Endothelial cell of umbilical vein (primary cell): Measurements from ENCODE around the gene RAB10. TPM values are rescaled to one million over a fixed set of nuclear protein-coding genes. Genes with fewer than 3 reads are reported as not detected.

ENCODE experiments used
- BruUV-seq: library from RNA; stranded (reverse); fragments of 400-500 nt; replicated peaks from 2 replicates; lab custom pipeline; 2021; lab: Mats Ljungman, UMichigan
- CTCF ChIA-PET: fragments of 300-600, 350-600 bp; sonication (Branson Sonifier 250); formaldehyde crosslinking; loops from one replicate; lab custom pipeline; 2021; ENCODE audit warnings: antibody characterized with exemption, inconsistent platforms; lab: Charles Lee
- POLR2A ChIA-PET: fragments of 300-600, 350-600 bp; sonication (Branson Sonifier 250); formaldehyde crosslinking; loops from one replicate; lab custom pipeline; 2021; ENCODE audit warnings: antibody characterized with exemption, inconsistent platforms; lab: Charles Lee
- DNase-seq: peaks from one replicate; pipeline ENCODE4 v3.0.0-alpha.2; 2011; ENCODE audit warnings: low read depth, low spot score
- FAIRE-seq: peaks from 2 replicates; lab custom pipeline; 2011; peaks lifted over from hg19 to GRCh38; lab: Jason Lieb, UNC
- H2AFZ ChIP-seq: 2 replicates; pipeline ENCODE4 v1.6.0; 2012; ENCODE audit warnings: low read depth, low read length, control low read depth, inconsistent platforms
- H3K27ac ChIP-seq: 2 replicates; pipeline ENCODE4 v1.5.1; 2011; ENCODE audit warnings: low read depth, mild to moderate bottlenecking, control low read depth, low read length, moderate library complexity; ENCODE audit not compliant: insufficient read depth
- H3K27me3 ChIP-seq, 2 experiments: 2 replicates each; pipeline versions ENCODE4 v1.6.0 to v1.6.1; 2011; ENCODE audit warnings: low read length in 2 of 2, mixed read lengths in 1 of 2; ENCODE audit not compliant: control insufficient read depth in 2 of 2, insufficient read depth in 2 of 2
- H3K36me3 ChIP-seq, 2 experiments: 2 replicates in 1 of 2; 3 replicates in 1 of 2; pipeline ENCODE4 v1.5.1; 2011; ENCODE audit warnings: low read length in 2 of 2, mild to moderate bottlenecking in 1 of 2, moderate library complexity in 1 of 2; ENCODE audit not compliant: control insufficient read depth in 2 of 2, insufficient read depth in 2 of 2; ENCODE audit errors: extremely low read depth in 1 of 2
- H3K4me1 ChIP-seq: 3 replicates; pipeline ENCODE4 v1.5.1; 2011; ENCODE audit warnings: mild to moderate bottlenecking, low read length; ENCODE audit not compliant: control insufficient read depth, insufficient read depth; ENCODE audit errors: extremely low read depth
- H3K4me2 ChIP-seq: 2 replicates; pipeline ENCODE4 v1.6.1; 2011; ENCODE audit warnings: low read length, control low read depth, mixed read lengths; ENCODE audit not compliant: insufficient read depth
- H3K4me3 ChIP-seq, 3 experiments: fragments of 200-600 bp in 1 of 3; sonication (generic), shearing (Covaris generic) in 1 of 3; replicated peaks in 1 of 3; 2 replicates each; pipeline ENCODE4 v1.5.1; 2011 to 2016; ENCODE audit warnings: control low read depth in 3 of 3, low read length in 3 of 3, mild to moderate bottlenecking in 2 of 3, inconsistent platforms in 1 of 3, low read depth in 1 of 3, moderate library complexity in 1 of 3; ENCODE audit not compliant: insufficient read depth in 1 of 3
- H3K79me2 ChIP-seq: 2 replicates; pipeline ENCODE4 v1.6.0; 2012; ENCODE audit warnings: low read length, inconsistent platforms; ENCODE audit not compliant: control insufficient read depth, insufficient read depth
- H3K9ac ChIP-seq: replicated peaks from 2 replicates; pipeline ENCODE3; 2011; ENCODE audit warnings: low read length, control low read depth; ENCODE audit not compliant: insufficient read depth; ENCODE audit errors: extremely low read depth
- H3K9me1 ChIP-seq: replicated peaks from 3 replicates; pipeline ENCODE4 v1.6.0; 2011; ENCODE audit warnings: mild to moderate bottlenecking, low read length; ENCODE audit not compliant: control insufficient read depth, insufficient read depth; ENCODE audit errors: extremely low read depth
- H3K9me3 ChIP-seq: replicated peaks from 2 replicates; pipeline ENCODE4 v1.5.1; 2012; ENCODE audit warnings: low read length, inconsistent platforms; ENCODE audit not compliant: control insufficient read depth, insufficient read depth
- H4K20me1 ChIP-seq: replicated peaks from 2 replicates; pipeline ENCODE3; 2011; ENCODE audit warnings: mild to moderate bottlenecking, low read length; ENCODE audit not compliant: control insufficient read depth, insufficient read depth; ENCODE audit errors: extremely low read depth
- EZH2 ChIP-seq: IDR thresholded peaks from 2 replicates; pipeline ENCODE4 v1.6.1; 2012; ENCODE audit warnings: borderline replicate concordance, low read depth, mild to moderate bottlenecking, moderate library complexity, low read length, inconsistent platforms; ENCODE audit not compliant: severe bottlenecking
- FOS ChIP-seq: IDR thresholded peaks from 2 replicates; pipeline ENCODE4 v1.6.1; 2011; ENCODE audit warnings: mild to moderate bottlenecking, low read length, moderate library complexity, borderline replicate concordance; ENCODE audit not compliant: insufficient read depth
- GATA2 ChIP-seq: IDR thresholded peaks from 2 replicates; pipeline ENCODE4 v1.7.0; 2011; ENCODE audit warnings: low read depth, mild to moderate bottlenecking, moderate library complexity, mixed read lengths, low read length; ENCODE audit not compliant: insufficient read length, insufficient read depth
- JUN ChIP-seq: IDR thresholded peaks from 2 replicates; pipeline ENCODE4 v1.6.1; 2011; ENCODE audit warnings: borderline replicate concordance, low read depth; ENCODE audit not compliant: insufficient read length, insufficient read depth
- MYC ChIP-seq: IDR thresholded peaks from one replicate; pipeline ENCODE4 v1.6.1; 2011; ENCODE audit warnings: mild to moderate bottlenecking, low read depth, low read length
- POLR2A ChIP-seq: IDR thresholded peaks from 2 replicates; pipeline ENCODE4 v1.6.1; 2012; ENCODE audit warnings: low read depth, mild to moderate bottlenecking, control low read depth, low read length
- POLR2AphosphoS5 ChIP-seq: IDR thresholded peaks from 2 replicates; pipeline ENCODE4 v1.6.1; 2012; ENCODE audit warnings: low read depth, mild to moderate bottlenecking, control low read depth, low read length, moderate library complexity; ENCODE audit not compliant: insufficient read depth
- dilution Hi-C: fragments of 300-500 bp; cut with MboI; formaldehyde crosslinking; loops from one replicate; pipeline ENCODE4 v1.15.0; 2019; ENCODE audit warnings: low sequenced_read_pairs; ENCODE audit not compliant: extremely low pct_ligation_motif_present
- intact Hi-C: fragments of 100-400 bp; cut with micrococcal nuclease; formaldehyde crosslinking; loops from one replicate; pipeline ENCODE4 v1.10.0; 2022
- polyA plus RNA-seq, 4 experiments: library from polyadenylated mRNA; depleted of rRNA in 3 of 4; stranded (reverse) in 3 of 4; unstranded in 1 of 4; fragments of >200 nt; gene quantifications; 2 replicates each; pipeline versions ENCODE4 v1.2.1 to v1.2.3, GENCODE V29; 2011 to 2012; ENCODE audit warnings: missing spikeins in 1 of 4
- total RNA-seq: library from RNA; stranded (reverse); gene quantifications from 2 replicates; pipeline ENCODE4 v1.2.3, GENCODE V29; 2021
- TF ChIP-seq, protein P1 (sequence below), 2 donors: IDR thresholded peaks; 1 replicate in 1 of 2; 2 replicates in 1 of 2; pipeline ENCODE4 v1.5.1; 2011; ENCODE audit warnings: low read length in 2 of 2, mild to moderate bottlenecking in 2 of 2, moderate library complexity in 2 of 2, control low read depth in 1 of 2, inconsistent platforms in 1 of 2, low read depth in 1 of 2; ENCODE audit not compliant: insufficient read depth in 1 of 2; ENCODE audit errors: extremely low read depth in 1 of 2
- TF ChIP-seq, protein P2 (sequence below): IDR thresholded peaks from 2 replicates; pipeline ENCODE4 v1.6.1; 2011; ENCODE audit not compliant: insufficient read depth, insufficient read length

Gene RAB10
- total and polyA plus RNA-seq, 2 donors (not counting 3 experiments of a cell fraction or from before 2014, with no cell fraction given) = 45.1 to 104 TPM

DNA sequence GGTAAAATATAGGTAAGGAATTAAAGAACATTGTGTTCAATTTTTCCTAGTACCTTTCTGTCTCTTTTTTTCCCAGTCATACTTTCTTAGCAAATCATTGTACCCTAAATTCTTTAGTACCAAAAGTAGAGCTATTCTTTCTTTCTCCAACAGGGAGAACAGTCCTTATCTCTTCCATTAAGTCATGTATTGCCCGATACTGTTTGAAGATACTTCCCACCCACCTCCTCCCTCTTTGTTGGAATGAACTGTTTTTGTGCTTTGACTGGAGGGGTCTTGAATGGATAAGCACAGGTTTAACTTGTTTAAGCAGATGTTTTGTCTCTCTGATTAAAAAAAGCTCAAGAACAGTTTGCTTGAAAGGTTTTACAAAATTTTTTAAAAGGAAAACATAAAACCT lies 41.3 kb downstream of the RAB10 start:
- H4K20me1 ChIP-seq = peaks cover 15% of the 10 kb centered on the region
- peaks cover 91% of the 10 kb centered on the region for H3K79me2 ChIP-seq
- no peak overlapping the region for H3K4me3 ChIP-seq
- no peak overlapping the region for H3K27ac ChIP-seq
- intact Hi-C loops = no loop called here
- TF ChIP-seq FOS = no peak
- TF ChIP-seq, protein P1, sequence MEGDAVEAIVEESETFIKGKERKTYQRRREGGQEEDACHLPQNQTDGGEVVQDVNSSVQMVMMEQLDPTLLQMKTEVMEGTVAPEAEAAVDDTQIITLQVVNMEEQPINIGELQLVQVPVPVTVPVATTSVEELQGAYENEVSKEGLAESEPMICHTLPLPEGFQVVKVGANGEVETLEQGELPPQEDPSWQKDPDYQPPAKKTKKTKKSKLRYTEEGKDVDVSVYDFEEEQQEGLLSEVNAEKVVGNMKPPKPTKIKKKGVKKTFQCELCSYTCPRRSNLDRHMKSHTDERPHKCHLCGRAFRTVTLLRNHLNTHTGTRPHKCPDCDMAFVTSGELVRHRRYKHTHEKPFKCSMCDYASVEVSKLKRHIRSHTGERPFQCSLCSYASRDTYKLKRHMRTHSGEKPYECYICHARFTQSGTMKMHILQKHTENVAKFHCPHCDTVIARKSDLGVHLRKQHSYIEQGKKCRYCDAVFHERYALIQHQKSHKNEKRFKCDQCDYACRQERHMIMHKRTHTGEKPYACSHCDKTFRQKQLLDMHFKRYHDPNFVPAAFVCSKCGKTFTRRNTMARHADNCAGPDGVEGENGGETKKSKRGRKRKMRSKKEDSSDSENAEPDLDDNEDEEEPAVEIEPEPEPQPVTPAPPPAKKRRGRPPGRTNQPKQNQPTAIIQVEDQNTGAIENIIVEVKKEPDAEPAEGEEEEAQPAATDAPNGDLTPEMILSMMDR (IDR thresholded peaks at IDR 0.05; ENCODE audit: extremely low read depth in 1 of 2, insufficient read depth in 1 of 2, low read depth in 1 of 2, low read length in 2 of 2) = no peak
- no peak for TF ChIP-seq GATA2
- TF ChIP-seq POLR2A = no peak
- H3K9me3 ChIP-seq = no peaks in the 10 kb centered on the region
- no peaks in the 10 kb centered on the region for H3K27me3 ChIP-seq
- no peaks in the 10 kb centered on the region for H3K36me3 ChIP-seq
- CTCF ChIA-PET = interaction anchor here (0.9 to 4.0 kb wide), 4 partner anchors 9 to 83 kb away, joined by 3 to 34 read pairs (median 5); no protein-coding TSS in a partner anchor
- no peaks in the 10 kb centered on the region for H3K4me1 ChIP-seq
- DNase-seq (no peak), FAIRE-seq (no peak)
- H3K9ac ChIP-seq = no peak overlapping the region
- dilution Hi-C loops = no loop called here
- no peak overlapping the region for H2AFZ ChIP-seq
- no TSS peak for BruUV-seq
- H3K9me1 ChIP-seq = no peaks in the 10 kb centered on the region
- POLR2A ChIA-PET = no interaction called here
- H3K4me2 ChIP-seq = no peak overlapping the region

DNA sequence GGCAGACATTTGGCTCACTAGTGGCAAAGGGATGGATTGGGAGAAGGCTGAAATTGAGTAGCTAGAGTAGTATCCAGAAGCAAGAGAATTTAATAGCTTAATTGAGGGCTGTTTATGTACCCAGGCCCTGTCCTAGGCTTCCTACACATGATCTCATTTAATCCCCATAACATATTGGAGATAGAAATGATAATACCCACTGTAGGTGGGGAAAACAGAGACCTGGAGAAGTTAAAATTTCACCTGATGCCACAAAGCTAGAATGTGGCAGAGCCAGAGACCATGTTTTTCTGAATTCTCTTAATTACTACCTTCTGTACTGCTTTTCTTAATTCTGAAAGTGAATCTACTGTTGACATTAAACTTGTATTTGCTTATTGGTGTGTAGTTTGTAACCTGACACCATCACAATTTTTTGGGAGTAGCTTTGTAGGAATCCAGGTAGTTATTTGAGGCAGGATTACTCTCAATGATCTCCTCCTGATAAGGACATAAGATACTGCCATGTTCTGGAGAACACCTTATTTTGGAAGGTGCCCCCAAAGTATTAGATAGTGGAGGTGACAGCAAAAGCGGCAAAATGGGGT lies 42.2 kb downstream of the RAB10 start:
- no peaks in the 10 kb centered on the region for H3K9me1 ChIP-seq
- H3K4me1 ChIP-seq = no peaks in the 10 kb centered on the region
- no peak overlapping the region for H3K4me2 ChIP-seq
- H3K27me3 ChIP-seq = no peaks in the 10 kb centered on the region
- H3K79me2 ChIP-seq = peaks cover 91% of the 10 kb centered on the region
- BruUV-seq = no TSS peak
- dilution Hi-C loops = no loop called here
- H3K27ac ChIP-seq = no peak overlapping the region
- no peak overlapping the region for H2AFZ ChIP-seq
- H4K20me1 ChIP-seq = peaks cover 12% of the 10 kb centered on the region
- CTCF ChIA-PET = interaction anchor here (0.9 to 4.0 kb wide), 5 partner anchors 8 to 85 kb away, joined by 3 to 34 read pairs (median 4); no protein-coding TSS in a partner anchor
- POLR2A ChIA-PET = no interaction called here
- FAIRE-seq (no peak), DNase-seq (no peak)
- no peak overlapping the region for H3K4me3 ChIP-seq
- H3K9ac ChIP-seq = no peak overlapping the region
- TF ChIP-seq, protein P1 (IDR thresholded peaks at IDR 0.05; ENCODE audit: extremely low read depth in 1 of 2, insufficient read depth in 1 of 2, low read depth in 1 of 2, low read length in 2 of 2) = no peak
- no peak for TF ChIP-seq POLR2AphosphoS5
- no peak for TF ChIP-seq EZH2
- TF ChIP-seq POLR2A = no peak
- TF ChIP-seq, protein P2, sequence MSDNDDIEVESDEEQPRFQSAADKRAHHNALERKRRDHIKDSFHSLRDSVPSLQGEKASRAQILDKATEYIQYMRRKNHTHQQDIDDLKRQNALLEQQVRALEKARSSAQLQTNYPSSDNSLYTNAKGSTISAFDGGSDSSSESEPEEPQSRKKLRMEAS = no peak
- no peak for TF ChIP-seq MYC
- TF ChIP-seq JUN = no peak
- no peak for TF ChIP-seq FOS
- no peak for TF ChIP-seq GATA2
- H3K9me3 ChIP-seq = no peaks in the 10 kb centered on the region
- H3K36me3 ChIP-seq = no peaks in the 10 kb centered on the region
- intact Hi-C loops = no loop called here
